HCT116 (cell line): ENCODE results near the gene KCNB1. TPM values are rescaled to one million over a fixed set of nuclear protein-coding genes. Genes with fewer than 3 reads are reported as not detected.

ENCODE experiments used
- ATAC-seq: fragments of 200-7000 bp; cut with Tn5 transposase; 2 replicates; pipeline ENCODE4 v1.9.1; 2020; ENCODE audit warnings: mild to moderate bottlenecking, moderate library complexity
- BruUV-seq: library from RNA; stranded (reverse); fragments of 400-500 nt; replicated peaks from 2 replicates; lab custom pipeline; 2021; lab: Mats Ljungman, UMichigan
- CTCF ChIA-PET: fragments of 300-600 bp; sonication (Branson Sonifier 250); formaldehyde crosslinking; loops from one replicate; lab custom pipeline; 2021; ENCODE audit warnings: antibody characterized with exemption; lab: Charles Lee
- POLR2A ChIA-PET: fragments of 300-600, 350-600 bp; sonication (Branson Sonifier 250); formaldehyde crosslinking; loops from one replicate; lab custom pipeline; 2021; ENCODE audit warnings: antibody characterized with exemption; lab: Charles Lee
- RAD21 ChIA-PET, 2 experiments: fragments of 300-600 bp; sonication (Branson Sonifier 250); formaldehyde crosslinking; loops; one replicate each; lab custom pipeline; 2023; ENCODE audit warnings: low total read pairs in 2 of 2; ENCODE audit not compliant: uncharacterized antibody in 2 of 2, unreplicated experiment in 2 of 2, low non-redundant PET in 1 of 2; lab: Charles Lee
- DNase-seq: peaks from one replicate; pipeline ENCODE4 v3.0.0-alpha.2; 2010; ENCODE audit warnings: low read depth, low spot score
- H2AFZ ChIP-seq: fragments of 200-600 bp; shearing (Covaris generic), sonication (generic); 2 replicates; pipeline ENCODE4 v1.6.1; 2017; ENCODE audit warnings: low read depth, mixed run types, mixed read lengths, antibody characterized with exemption, low read length; ENCODE audit not compliant: poor library complexity, severe bottlenecking
- H3K27ac ChIP-seq: 2 replicates; pipeline ENCODE4 v1.5.1; 2012; ENCODE audit warnings: low read depth, low read length
- H3K27me3 ChIP-seq: fragments of 200-600 bp; sonication (generic); 2 replicates; pipeline ENCODE4 v1.6.1; 2016; ENCODE audit warnings: mixed run types, low read length, mixed read lengths; ENCODE audit not compliant: insufficient read depth
- H3K36me3 ChIP-seq, 2 experiments: fragments of 200-500 bp in 1 of 2; fragments of 200-600 bp in 1 of 2; sonication (Bioruptor generic) in 1 of 2; sonication (generic) in 1 of 2; 2 replicates each; pipeline versions ENCODE4 v1.5.1 to v1.6.1; 2014 to 2016; ENCODE audit warnings: low read length in 2 of 2, inconsistent platforms in 1 of 2, mixed read lengths in 1 of 2, mixed run types in 1 of 2; ENCODE audit not compliant: insufficient read depth in 2 of 2, control insufficient read depth in 1 of 2
- H3K4me1 ChIP-seq, 2 experiments: fragments of 200-600 bp in 1 of 2; sonication (generic) in 1 of 2; 2 replicates each; pipeline versions ENCODE4 v1.5.1 to v1.6.1; 2012 to 2017; ENCODE audit warnings: low read length in 2 of 2, inconsistent platforms in 1 of 2, mild to moderate bottlenecking in 1 of 2, mixed read lengths in 1 of 2, mixed run types in 1 of 2, moderate library complexity in 1 of 2; ENCODE audit not compliant: insufficient read depth in 2 of 2, control insufficient read depth in 1 of 2
- H3K4me2 ChIP-seq: fragments of 200-600 bp; sonication (generic); 2 replicates; pipeline ENCODE4 v1.6.1; 2017; ENCODE audit warnings: mixed run types, low read length, mixed read lengths
- H3K4me3 ChIP-seq, 2 experiments: fragments of 200-600 bp in 1 of 2; sonication (generic) in 1 of 2; replicated peaks in 1 of 2; 2 replicates each; pipeline ENCODE4 v1.5.1; 2011 to 2016; ENCODE audit warnings: low read length in 2 of 2, control low read depth in 1 of 2, low read depth in 1 of 2, mild to moderate bottlenecking in 1 of 2, mixed read lengths in 1 of 2, mixed run types in 1 of 2
- H3K79me2 ChIP-seq: fragments of 200-600 bp; sonication (generic); 2 replicates; pipeline ENCODE4 v1.6.1; 2017; ENCODE audit warnings: mild to moderate bottlenecking, mixed run types, low read length, moderate library complexity, mixed read lengths; ENCODE audit not compliant: insufficient read depth
- H3K9ac ChIP-seq: fragments of 200-600 bp; sonication (generic); 2 replicates; pipeline ENCODE4 v1.6.1; 2016; ENCODE audit warnings: low read length, mixed read lengths
- H3K9me2 ChIP-seq: fragments of 200-600 bp; sonication (generic), shearing (Covaris generic); 2 replicates; pipeline ENCODE4 v1.6.1; 2017; ENCODE audit warnings: mixed run types, mild to moderate bottlenecking, moderate library complexity; ENCODE audit not compliant: insufficient read depth
- H3K9me3 ChIP-seq, 2 experiments: fragments of 200-500 bp in 1 of 2; fragments of 200-600 bp in 1 of 2; sonication (Bioruptor generic) in 1 of 2; sonication (generic) in 1 of 2; 2 replicates each; pipeline ENCODE4 v1.6.1; 2014 to 2017; ENCODE audit warnings: low read length in 2 of 2, mixed read lengths in 2 of 2, inconsistent platforms in 1 of 2, low read depth in 1 of 2, mild to moderate bottlenecking in 1 of 2, mixed run types in 1 of 2, moderate library complexity in 1 of 2; ENCODE audit not compliant: control insufficient read depth in 1 of 2, insufficient read depth in 1 of 2
- H4K20me1 ChIP-seq: fragments of 200-600 bp; sonication (generic), shearing (Covaris generic); 2 replicates; pipeline ENCODE4 v1.6.1; 2017; ENCODE audit warnings: mixed run types, mild to moderate bottlenecking, moderate library complexity; ENCODE audit not compliant: insufficient read depth
- CBX3 ChIP-seq: IDR thresholded peaks from 2 replicates; pipeline ENCODE4 v1.6.1; 2012; ENCODE audit warnings: low read depth
- CEBPB ChIP-seq: IDR thresholded peaks from 2 replicates; pipeline ENCODE4 v1.6.1; 2012; ENCODE audit warnings: low read depth
- EGR1 ChIP-seq: IDR thresholded peaks from 2 replicates; pipeline ENCODE4 v1.6.1; 2012; ENCODE audit warnings: low read depth
- ELF1 ChIP-seq: IDR thresholded peaks from 2 replicates; pipeline ENCODE4 v1.6.1; 2012; ENCODE audit warnings: low read depth, borderline replicate concordance
- EZH2phosphoT487 ChIP-seq: fragments of 200-600 bp; IDR thresholded peaks from 2 replicates; pipeline ENCODE4 v1.6.1; 2018; ENCODE audit warnings: antibody characterized with exemption, borderline replicate concordance
- MAX ChIP-seq: IDR thresholded peaks from 2 replicates; pipeline ENCODE4 v1.6.1; 2012
- POLR2A ChIP-seq: IDR thresholded peaks from 2 replicates; pipeline ENCODE4 v1.7.0; 2011; ENCODE audit warnings: borderline replicate concordance; ENCODE audit not compliant: insufficient read depth, insufficient read length; ENCODE audit errors: extremely low read depth
- POLR2AphosphoS5 ChIP-seq: IDR thresholded peaks from 2 replicates; pipeline ENCODE4 v1.6.1; 2011; ENCODE audit warnings: mild to moderate bottlenecking, low read depth, low read length, moderate library complexity
- SP1 ChIP-seq: IDR thresholded peaks from 2 replicates; pipeline ENCODE4 v1.6.1; 2012; ENCODE audit warnings: low read depth
- SRF ChIP-seq: IDR thresholded peaks from 2 replicates; pipeline ENCODE4 v1.6.1; 2012; ENCODE audit warnings: low read depth
- TCF7L2 ChIP-seq: IDR thresholded peaks from 2 replicates; pipeline ENCODE4 v1.7.0; 2011; ENCODE audit warnings: borderline replicate concordance, inconsistent platforms; ENCODE audit not compliant: insufficient read depth, insufficient read length; ENCODE audit errors: extremely low read depth
- YY1 ChIP-seq: IDR thresholded peaks from 2 replicates; pipeline ENCODE4 v1.6.1; 2011; ENCODE audit warnings: low read length, low read depth, moderate library complexity, mild to moderate bottlenecking; ENCODE audit not compliant: insufficient replicate concordance; ENCODE audit errors: extremely low read depth
- ZBTB33 ChIP-seq: IDR thresholded peaks from 2 replicates; pipeline ENCODE4 v1.6.1; 2011; ENCODE audit warnings: mild to moderate bottlenecking, low read length, moderate library complexity; ENCODE audit not compliant: insufficient replicate concordance; ENCODE audit errors: extremely low read depth
- ZFX ChIP-seq: fragments of 450-650 bp; IDR thresholded peaks from 2 replicates; pipeline ENCODE4 v1.6.1; 2017
- ZNF274 ChIP-seq: fragments of 200-500 bp; sonication (Bioruptor generic); IDR thresholded peaks from 2 replicates; pipeline ENCODE4 v1.6.1; 2014; ENCODE audit warnings: mild to moderate bottlenecking, low read depth, low read length, inconsistent platforms
- intact Hi-C: fragments of 100-400 bp; cut with micrococcal nuclease; formaldehyde crosslinking; loops from 2 replicates; pipeline ENCODE4 v1.10.0; 2022
- total RNA-seq: library from RNA; stranded (reverse); gene quantifications from one replicate; pipeline ENCODE4 v1.2.1, GENCODE V29; 2021; ENCODE audit not compliant: unreplicated experiment
- TF ChIP-seq, protein P1 (sequence below): IDR thresholded peaks from 2 replicates; pipeline ENCODE4 v1.6.1; 2012; ENCODE audit warnings: low read depth
- TF ChIP-seq, protein P2 (sequence below): IDR thresholded peaks from 2 replicates; pipeline ENCODE4 v1.6.1; 2012

Gene KCNB1
- total RNA-seq, 1 experiment from 2014 or later, result 0.79 TPM

DNA sequence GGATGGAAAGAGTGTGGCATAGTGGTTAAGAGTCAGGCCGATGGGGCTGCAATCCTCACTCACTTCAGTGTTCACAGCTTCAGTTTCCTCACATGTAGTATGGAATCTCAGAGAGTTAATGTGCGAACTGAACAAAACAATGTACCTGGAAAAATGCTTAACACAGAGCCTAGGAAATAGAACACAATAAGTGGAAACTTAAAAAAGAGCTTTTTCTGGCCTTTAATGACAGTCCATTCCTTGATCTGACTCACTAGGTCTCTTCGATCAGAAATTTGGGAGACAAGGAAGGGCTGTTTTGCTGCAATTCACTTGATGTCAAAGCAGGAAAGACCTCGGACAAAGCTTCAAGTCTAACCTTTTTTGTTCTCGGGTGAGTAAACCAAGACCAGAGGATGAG lies 56.1 kb downstream of the KCNB1 start (continued):
- TF ChIP-seq SRF (no peak), ZBTB33 (no peak), TCF7L2 (no peak)
- TF ChIP-seq, all 23 proteins: peak for 0

DNA sequence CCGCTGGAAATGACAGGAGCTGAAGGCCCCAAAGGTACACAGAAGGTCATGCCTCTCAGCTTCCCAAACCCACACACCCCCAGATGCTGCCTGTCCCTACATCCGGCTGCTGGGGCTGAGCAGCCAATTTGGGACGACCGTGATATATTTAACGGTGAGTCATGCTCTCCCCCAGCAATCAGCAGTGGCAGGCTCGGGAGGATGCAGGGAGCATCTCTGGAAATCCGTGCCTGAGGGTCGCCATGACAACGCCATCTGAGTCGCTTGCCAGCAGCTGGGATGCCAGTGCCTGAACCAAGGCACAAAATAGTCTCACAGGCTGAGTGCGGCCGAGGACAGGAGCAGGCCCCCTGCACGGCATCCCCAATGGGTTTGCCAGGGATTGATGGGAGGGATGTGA lies 57.9 kb downstream of the KCNB1 start:
- Histone ChIP-seq H4K20me1 (no peaks in the 10 kb centered on the region), H3K4me1 (no peaks in the 10 kb centered on the region), H3K9ac (no peak overlapping the region), H3K4me3 (no peak overlapping the region), H3K9me3 (no peaks in the 10 kb centered on the region), H3K36me3 (no peaks in the 10 kb centered on the region), H3K27me3 (peaks cover 7% of the 10 kb centered on the region; the same call in 1 of the 2 replicates), H3K79me2 (no peaks in the 10 kb centered on the region), H3K4me2 (no peak overlapping the region), H2AFZ (no peak overlapping the region), H3K9me2 (no peaks in the 10 kb centered on the region), H3K27ac (no peak overlapping the region)
- no peak for ATAC-seq
- BruUV-seq, result no TSS peak
- ChIA-PET RAD21 (no interaction called here), POLR2A (no interaction called here), CTCF (no interaction called here)
- TF ChIP-seq MAX, result no peak
- no peak for TF ChIP-seq YY1
- TF ChIP-seq, protein P1, sequence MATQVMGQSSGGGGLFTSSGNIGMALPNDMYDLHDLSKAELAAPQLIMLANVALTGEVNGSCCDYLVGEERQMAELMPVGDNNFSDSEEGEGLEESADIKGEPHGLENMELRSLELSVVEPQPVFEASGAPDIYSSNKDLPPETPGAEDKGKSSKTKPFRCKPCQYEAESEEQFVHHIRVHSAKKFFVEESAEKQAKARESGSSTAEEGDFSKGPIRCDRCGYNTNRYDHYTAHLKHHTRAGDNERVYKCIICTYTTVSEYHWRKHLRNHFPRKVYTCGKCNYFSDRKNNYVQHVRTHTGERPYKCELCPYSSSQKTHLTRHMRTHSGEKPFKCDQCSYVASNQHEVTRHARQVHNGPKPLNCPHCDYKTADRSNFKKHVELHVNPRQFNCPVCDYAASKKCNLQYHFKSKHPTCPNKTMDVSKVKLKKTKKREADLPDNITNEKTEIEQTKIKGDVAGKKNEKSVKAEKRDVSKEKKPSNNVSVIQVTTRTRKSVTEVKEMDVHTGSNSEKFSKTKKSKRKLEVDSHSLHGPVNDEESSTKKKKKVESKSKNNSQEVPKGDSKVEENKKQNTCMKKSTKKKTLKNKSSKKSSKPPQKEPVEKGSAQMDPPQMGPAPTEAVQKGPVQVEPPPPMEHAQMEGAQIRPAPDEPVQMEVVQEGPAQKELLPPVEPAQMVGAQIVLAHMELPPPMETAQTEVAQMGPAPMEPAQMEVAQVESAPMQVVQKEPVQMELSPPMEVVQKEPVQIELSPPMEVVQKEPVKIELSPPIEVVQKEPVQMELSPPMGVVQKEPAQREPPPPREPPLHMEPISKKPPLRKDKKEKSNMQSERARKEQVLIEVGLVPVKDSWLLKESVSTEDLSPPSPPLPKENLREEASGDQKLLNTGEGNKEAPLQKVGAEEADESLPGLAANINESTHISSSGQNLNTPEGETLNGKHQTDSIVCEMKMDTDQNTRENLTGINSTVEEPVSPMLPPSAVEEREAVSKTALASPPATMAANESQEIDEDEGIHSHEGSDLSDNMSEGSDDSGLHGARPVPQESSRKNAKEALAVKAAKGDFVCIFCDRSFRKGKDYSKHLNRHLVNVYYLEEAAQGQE, result no peak
- TF ChIP-seq EZH2phosphoT487, result no peak
- TF ChIP-seq EGR1, result no peak
- no peak for TF ChIP-seq SP1
- TF ChIP-seq SRF, result no peak
- TF ChIP-seq ELF1, result no peak
- no peak for TF ChIP-seq ZNF274
- no peak for TF ChIP-seq CBX3
- TF ChIP-seq CEBPB, result no peak
- no peak for TF ChIP-seq POLR2A
- TF ChIP-seq, protein P2, sequence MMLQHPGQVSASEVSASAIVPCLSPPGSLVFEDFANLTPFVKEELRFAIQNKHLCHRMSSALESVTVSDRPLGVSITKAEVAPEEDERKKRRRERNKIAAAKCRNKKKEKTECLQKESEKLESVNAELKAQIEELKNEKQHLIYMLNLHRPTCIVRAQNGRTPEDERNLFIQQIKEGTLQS, result no peak
- no peak for TF ChIP-seq ZBTB33
- no peak for TF ChIP-seq ZFX
- no peak for TF ChIP-seq POLR2AphosphoS5
- intact Hi-C loops, result no loop called here
- DNase-seq, result no peak
